AG10803 (cell line): ENCODE results near the gene SLC7A4.

ENCODE experiments used
- DNase-seq: peaks from one replicate; pipeline ENCODE4 v3.0.0; 2010; ENCODE audit warnings: low read depth
- H3K4me3 ChIP-seq: 2 replicates; pipeline ENCODE4 v1.5.1; 2011; ENCODE audit warnings: mild to moderate bottlenecking, low read length, control low read depth
- TF ChIP-seq, protein P1 (sequence below): conservative IDR thresholded peaks from 2 replicates; pipeline ENCODE4 v1.5.1; 2011; ENCODE audit warnings: mild to moderate bottlenecking, low read length, control low read depth, inconsistent platforms

SLC7A4 gene, protein sequence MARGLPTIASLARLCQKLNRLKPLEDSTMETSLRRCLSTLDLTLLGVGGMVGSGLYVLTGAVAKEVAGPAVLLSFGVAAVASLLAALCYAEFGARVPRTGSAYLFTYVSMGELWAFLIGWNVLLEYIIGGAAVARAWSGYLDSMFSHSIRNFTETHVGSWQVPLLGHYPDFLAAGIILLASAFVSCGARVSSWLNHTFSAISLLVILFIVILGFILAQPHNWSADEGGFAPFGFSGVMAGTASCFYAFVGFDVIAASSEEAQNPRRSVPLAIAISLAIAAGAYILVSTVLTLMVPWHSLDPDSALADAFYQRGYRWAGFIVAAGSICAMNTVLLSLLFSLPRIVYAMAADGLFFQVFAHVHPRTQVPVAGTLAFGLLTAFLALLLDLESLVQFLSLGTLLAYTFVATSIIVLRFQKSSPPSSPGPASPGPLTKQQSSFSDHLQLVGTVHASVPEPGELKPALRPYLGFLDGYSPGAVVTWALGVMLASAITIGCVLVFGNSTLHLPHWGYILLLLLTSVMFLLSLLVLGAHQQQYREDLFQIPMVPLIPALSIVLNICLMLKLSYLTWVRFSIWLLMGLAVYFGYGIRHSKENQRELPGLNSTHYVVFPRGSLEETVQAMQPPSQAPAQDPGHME

DNA sequence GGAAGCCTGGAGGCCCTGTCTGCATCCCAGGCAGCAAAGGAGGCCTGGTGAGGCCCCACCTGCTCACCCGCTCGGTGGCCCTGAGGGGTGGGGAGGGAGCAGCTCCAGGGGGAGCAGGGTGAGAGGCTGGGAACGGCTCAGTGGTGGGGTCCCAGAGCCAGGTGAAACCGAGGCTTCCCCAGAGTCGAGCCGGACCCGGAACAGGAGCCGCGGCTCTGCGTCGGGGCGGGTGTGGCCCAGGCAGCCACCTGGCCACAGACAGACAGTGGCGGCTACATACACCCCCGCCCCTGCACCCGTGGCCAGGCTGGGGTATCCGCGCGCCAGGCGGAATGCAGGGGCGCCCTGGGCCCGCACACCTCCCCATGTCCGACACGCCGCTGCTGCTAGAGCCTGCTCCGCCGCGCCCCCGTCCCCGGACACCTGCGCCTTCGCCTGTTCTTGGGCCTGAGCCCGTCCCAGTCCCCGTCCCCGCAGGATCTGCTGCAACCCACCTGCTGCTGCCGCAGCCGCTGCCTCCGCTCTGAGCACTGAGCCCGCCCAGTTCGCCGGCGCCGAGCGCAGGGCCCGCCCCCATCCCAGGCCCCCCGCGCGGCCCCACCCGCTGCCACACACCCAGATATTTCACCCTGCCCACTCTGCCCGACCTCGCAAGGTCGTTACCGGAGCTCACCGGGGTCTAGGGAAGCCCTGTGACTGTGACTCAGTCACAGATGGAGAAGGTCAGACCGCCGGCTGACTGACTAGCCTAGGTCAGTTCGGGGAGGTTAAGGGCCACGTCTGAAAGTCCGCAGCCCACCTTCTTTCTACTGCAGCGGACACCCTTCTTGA lies at the start of gene SLC7A4:
Gene SLC7A4, minus strand, starts transcription at position 525 of the 831 bp plus-strand sequence. CDS start 749 bp downstream, outside the sequence.
- H3K4me3 ChIP-seq = peak within 1 kb of the TSS; percentile 27; the same call in 1 of the 2 replicates
- no peak for DNase-seq
- TF ChIP-seq, protein P1, sequence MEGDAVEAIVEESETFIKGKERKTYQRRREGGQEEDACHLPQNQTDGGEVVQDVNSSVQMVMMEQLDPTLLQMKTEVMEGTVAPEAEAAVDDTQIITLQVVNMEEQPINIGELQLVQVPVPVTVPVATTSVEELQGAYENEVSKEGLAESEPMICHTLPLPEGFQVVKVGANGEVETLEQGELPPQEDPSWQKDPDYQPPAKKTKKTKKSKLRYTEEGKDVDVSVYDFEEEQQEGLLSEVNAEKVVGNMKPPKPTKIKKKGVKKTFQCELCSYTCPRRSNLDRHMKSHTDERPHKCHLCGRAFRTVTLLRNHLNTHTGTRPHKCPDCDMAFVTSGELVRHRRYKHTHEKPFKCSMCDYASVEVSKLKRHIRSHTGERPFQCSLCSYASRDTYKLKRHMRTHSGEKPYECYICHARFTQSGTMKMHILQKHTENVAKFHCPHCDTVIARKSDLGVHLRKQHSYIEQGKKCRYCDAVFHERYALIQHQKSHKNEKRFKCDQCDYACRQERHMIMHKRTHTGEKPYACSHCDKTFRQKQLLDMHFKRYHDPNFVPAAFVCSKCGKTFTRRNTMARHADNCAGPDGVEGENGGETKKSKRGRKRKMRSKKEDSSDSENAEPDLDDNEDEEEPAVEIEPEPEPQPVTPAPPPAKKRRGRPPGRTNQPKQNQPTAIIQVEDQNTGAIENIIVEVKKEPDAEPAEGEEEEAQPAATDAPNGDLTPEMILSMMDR = no peak

DNA sequence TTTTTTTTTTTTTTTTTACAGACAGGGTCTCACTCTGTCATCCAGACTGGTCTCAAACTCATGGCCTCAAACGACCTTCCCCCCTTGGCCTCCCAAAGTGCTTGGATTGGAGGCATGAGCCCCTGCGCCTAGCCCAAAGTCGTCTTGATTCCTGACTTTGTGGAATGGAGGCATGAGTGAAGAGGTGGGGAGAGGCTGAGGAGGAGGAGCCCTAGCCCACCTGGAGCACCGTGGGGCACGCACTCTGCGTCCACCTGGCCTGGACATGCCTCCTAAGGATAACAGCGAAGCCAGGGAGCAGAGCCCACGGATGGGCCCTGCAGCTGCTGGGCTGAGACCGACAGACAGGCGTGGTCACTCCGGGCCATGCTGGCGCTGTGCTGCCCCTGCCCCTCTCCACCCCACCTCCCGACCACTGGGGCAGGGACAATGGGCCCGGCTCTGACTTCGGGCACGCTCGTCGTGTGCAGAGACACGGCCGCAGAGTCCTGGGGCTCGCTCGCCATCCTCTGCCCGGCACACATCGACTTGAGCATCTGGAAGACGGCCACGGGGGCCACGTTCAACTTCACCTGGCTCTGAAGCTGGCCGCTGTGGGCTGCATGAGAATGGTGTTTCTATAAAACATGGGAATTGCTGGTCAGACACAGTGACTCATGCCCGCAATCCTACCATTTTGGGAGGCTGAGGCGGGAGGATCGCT lies 48.2 kb upstream of the SLC7A4 start:
- TF ChIP-seq, protein P1 = no peak
- no peak overlapping the region for H3K4me3 ChIP-seq
- DNase-seq = no peak

DNA sequence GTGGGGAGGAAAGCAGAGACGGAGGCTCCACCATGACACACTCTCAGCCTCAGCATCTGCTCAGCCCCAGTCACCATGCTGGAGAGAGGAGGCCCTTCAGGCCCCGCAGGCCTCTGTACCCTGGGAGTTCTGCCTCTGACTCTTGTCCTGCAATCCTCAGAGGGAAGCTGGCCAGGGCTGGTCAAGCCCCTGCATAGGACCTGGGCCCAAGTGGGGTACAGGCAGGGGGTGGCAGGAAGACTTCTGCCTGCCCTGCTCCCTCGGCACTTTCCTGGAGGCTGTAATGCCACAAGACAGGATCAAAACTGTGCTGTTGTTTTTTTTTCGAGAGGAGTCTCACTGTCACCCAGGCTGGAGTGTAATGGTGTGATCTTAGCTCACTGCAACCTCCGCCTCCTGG lies 47.1 kb upstream of the SLC7A4 start:
- no peak overlapping the region for H3K4me3 ChIP-seq
- no peak for DNase-seq
- TF ChIP-seq, protein P1 = no peak

DNA sequence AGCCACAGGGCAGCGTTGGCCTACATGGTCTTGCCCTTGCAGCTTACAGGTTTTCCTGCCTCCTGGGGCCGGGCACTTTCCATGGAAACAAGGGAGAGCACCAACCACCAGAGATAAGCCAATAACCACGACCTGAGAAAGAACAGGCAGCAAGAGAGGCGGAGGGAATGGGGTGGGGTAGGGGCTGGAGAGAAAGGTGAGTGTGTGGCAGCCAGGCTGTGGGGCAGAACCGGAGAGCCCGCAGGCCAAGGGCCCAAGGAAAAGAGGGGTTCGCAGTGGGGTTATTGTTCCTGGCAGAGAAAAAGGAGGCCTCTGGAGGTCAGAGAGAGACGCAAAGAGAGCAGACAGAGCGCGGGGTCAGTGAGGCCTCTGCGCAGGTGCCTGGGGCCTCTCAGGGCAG lies 46.6 kb upstream of the SLC7A4 start:
- no peak overlapping the region for H3K4me3 ChIP-seq
- DNase-seq = no peak
- TF ChIP-seq, protein P1 = no peak

DNA sequence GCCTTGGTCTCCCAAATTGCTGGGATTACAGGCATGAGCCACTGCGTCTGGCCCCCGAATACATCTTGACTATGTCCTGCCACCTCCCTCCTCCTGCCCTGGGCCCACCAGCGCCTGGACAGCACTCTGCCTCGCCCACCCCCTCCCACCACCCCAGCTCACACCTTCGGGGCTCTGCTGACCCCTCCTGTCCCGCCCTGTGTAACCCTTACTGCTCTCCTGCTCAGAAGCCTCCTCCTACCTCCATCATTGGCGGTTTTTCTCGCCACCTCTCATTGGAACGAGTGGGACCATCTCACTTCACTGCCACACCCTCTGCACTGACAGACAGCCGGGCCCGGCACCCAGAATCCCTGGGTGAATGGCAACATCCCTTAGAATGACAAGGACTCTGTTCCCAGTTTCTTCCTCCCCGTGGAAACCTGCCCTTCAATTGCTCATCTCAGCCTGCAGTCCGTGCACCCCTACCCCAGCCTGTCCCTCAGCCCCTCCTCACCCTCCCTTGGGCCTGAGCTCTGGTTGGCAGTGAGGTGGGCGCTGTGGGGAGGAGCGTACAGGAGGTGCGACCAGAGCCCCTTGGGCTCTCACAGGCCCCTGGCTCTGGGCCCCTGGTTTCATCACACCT lies 45.6 kb upstream of the SLC7A4 start:
- no peak overlapping the region for H3K4me3 ChIP-seq
- DNase-seq = no peak
- TF ChIP-seq, protein P1 = no peak

DNA sequence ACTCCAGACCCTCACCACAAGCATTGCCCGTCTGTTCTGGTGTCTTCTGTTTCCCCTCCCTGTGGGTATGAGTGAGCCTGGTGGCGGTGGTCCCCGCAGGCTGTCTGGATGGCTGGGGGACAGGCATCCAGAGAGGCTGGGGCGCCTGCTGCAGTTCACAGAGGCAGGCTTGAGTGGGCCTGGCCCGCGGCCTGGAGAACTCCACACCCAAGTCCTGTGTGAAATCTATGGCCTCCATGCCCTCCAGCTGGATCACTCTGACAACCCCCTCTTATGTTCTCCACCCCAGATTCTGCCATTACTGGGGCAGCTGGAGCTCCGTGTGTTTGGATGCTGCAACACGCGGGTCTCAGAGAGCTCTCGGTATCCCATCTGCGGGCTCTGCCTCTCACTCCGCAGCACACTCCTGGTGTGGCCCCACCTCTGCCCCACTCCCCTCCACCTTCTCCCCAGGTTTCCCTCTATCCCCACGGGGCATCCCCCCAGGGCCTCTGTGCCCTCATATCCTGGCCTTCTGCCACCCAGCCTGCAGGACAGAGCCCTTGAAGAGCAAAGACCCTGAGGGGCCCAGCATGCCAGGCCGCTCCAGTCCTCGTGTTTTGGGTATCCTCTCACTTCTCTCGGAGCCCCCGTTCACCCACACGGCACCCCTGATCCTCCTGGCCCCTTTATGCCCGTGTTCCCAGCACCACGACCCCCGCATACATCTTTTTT lies 44.7 kb upstream of the SLC7A4 start:
- DNase-seq = no peak

More for the DNA sequence above, 44.7 kb upstream of the SLC7A4 start:
- H3K4me3 ChIP-seq = no peak overlapping the region
- TF ChIP-seq, protein P1 = no peak
